Activated T-cell treated with anti-CD3 and anti-CD28 coated beads for 48 hours (primary cell): ENCODE results near the gene NDUFA1.
"Not testable (repeated sequence)": the region's sequence is repeated elsewhere in the genome, so short reads cannot be mapped to it uniquely, and the experiment has no call there.

Experiments used
- DNase-seq: peaks from one replicate; pipeline ENCODE4 v3.0.0-alpha.2; 2020; ENCODE audit warnings: low read depth

Gene NDUFA1

DNA sequence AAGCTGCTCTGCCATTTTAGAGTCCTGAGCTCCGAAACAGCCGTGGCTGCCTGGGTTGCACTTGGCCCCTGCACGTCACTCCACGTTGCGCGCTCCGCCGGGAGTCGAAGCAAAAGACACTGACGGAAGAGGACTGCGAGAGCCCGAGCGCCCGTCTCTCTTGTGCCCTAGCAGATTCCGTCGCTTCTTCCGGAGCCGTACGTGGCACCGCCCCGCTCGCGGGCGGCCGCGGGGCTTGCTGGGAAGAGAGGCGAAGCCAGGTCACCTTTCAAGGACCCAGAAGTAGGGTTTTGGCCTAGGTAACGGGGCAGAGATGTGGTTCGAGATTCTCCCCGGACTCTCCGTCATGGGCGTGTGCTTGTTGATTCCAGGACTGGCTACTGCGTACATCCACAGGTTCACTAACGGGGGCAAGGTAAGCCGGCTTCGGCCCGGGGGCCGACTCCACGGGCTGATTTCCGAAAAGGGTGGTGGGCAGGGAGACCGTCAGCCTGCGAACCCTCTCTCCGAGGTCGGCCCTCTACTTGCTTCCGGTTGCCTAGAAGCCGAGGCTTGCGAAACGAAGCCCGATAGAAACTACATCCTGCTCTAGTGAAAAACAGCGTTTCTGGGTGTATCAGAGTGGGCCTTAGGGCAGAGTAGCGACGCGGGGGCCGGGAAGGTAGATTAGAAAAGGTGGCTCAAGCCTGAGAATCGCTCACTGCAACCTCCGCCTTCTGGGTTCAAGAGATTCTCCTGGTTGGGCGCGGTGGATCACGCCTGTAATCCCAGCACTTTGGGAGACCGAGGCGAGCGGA is at the start of gene NDUFA1, which contains the start of gene RNF113A:
TSS of gene NDUFA1 (plus strand) at position 234 of the 797 bp plus-strand sequence. CDS start at position 314, 80 bp downstream.
TSS of gene RNF113A (minus strand) at position 135 of the 797 bp plus-strand sequence. CDS start at position 15, 120 bp downstream.
- DNase-seq, result peak; percentile 78

DNA sequence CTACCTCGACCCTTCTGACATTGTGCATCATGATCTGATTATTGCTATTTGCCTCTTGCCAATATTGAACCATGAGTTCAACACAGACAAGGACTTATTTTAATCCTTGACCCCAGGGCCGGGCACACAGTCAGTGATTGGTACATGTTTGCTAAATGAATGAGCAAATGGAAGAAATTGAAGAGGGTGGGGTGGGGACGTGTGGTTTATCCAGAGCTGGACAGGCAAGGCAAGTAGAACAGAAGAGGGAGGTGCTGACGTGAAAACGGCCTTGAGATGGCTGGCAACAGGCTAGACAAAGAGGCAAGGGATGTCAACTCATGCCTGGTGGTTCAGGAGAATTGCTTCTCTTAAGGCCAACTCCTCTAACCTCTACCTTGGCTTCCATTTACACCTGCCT is 47.4 kb upstream of the NDUFA1 start:
- not testable (repeated sequence) for DNase-seq

DNA sequence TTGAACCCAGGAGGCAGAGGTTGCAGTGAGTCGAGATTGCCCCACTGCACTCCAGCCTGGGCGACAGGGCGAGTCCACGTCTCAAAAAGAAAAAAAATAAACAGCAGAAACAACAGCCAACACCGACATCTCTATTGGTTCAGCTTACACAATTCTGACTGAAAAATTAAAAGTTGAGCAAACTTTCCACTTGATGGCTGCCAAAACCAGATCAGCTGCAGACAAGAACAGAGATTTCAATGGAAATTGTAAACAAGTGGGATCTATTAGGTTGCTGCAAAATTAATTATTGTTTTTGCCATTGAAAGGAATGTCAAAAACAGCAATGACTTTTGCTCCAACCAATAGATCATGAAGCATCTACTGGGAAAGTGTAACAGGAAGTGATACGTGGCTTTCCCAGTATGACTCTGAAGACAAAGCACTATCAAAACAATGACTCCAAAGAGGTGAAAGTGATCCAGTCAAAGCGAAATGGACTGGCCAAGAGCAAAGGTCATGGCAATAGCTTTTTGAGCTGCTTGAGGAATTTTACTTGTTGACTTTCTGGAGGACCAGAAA is 45.2 kb upstream of the NDUFA1 start:
- DNase-seq, result no peak

DNA sequence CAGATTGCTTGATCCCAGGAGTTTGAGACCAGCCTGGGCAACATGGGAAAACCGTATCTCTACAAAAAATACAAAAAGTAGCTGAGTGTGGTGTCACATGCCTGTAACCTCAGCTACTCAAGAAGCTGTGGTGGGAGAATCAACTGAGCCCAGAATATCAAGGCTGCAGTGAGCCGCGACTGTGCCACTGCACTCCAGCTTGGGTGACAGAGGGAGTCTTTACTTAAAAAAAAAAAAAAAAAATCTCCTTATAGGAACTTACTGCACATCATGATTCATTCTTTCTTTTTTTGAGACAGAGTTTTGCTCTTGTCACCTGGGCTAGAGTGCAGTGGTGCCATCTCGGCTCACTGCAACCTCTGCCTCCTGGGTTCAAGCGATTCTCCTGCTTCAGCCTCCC is 43.2 kb upstream of the NDUFA1 start:
- no peak for DNase-seq

DNA sequence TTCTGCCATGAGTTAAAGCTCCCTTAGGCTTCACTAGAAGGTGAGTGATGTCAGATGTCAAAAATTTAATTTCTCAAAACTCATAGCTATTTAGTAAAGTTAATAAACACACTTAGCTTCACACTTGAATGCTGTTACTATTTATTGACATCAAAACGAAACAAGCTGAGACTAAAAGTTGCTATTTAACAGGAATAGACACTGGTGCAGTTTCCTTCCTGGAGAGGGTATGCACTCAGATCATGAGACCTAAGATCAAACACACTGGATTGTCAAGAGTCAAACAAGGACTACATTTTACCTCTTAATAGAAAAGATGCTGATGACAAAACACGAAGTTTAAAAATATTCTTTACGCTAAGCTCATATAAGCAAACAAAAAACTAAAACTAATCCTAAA is 37.7 kb upstream of the NDUFA1 start:
- DNase-seq, result no peak

DNA sequence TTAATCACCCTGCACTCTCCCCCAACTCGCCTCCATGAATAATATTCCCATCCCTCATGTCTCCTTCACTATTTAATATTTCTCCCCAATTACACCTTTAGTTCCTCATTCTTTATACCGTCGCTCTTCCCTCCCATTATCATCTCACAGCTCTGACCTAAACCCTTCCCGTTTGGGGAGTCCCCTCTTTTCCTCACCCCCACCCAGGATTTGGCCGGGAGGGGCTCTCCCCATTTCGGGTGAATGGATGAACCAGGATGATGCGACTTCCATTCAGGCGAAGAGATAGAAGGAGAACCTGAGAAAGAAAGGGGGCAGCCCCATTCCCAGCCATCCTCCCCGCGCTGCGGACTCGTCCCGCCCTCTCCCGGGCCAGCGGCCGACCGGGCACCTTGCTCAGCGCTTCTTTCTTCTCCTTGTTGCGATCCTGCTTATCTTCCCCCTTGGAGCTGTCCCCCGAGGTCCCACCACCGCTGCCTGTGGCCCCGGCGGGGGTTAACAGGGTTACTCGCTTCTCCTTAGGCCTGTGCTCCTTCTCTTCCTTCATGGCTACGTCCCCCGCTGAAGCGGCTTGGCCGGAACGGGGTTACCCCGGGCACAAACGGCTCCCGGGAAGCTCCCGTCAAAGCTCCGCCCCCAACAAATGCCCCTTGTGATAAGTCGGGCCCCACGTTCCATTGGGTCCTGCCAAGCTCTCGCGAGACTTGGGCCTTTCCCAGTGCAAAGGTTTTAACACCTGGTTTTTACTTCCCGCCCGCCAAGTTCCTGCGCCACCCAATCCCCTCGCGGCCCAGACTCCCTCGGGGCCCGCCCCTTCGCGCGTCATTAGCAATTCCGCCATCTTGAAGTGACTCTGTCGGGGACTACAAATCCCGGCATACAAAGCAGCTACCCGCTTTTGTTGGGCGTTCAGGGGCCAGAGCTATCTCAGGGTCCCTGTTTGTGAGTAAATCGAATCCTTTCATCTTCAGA is 19.0 kb upstream of the NDUFA1 start, which contains the start of gene UPF3B:
TSS of gene UPF3B (minus strand) at position 582 of the 972 bp plus-strand sequence. CDS start at position 547, 35 bp downstream.
- peak; percentile 87 for DNase-seq

DNA sequence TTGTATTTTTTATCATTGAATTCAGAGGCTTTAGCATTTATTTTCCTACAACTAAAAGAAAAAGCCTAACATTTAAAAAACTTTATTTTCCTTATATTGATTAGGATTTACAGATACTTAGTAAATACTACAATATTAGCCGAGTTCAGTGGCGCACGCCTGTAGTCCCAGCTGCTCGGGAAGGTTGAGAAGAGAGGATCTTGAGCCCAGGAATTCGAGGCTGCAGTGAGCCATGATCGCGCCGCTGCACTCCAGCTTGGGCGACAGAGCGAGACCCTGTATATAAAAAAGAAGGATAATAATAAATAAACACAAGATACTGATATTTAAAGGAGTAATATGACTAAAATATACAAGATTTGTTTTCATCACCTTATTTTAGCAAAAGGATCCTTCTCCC is 18.2 kb upstream of the NDUFA1 start:
- no peak for DNase-seq

DNA sequence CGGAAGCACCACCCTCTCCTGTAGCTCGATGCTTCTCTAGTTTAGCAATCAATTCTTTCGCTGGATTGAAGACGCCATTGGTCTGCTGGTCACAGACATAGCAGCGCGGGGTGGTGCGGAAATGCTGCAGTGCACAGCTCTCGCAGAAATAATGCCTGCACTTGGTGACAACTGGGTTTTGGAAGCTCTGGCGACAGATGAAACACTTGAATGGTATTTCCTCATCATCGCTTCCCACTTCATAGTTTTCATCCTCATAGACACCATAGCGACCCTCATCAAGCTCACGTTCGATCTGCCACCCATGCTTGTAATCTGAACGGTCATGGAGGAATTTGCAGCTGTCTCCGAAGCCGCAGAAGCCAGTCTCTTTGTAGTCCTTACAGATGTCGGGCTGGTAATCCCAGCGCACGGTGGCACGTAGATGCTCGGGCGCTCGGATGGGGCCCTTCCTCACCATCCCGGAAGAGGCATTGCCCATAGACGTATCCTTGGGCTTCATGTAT is 953 bp upstream of the NDUFA1 start:
- DNase-seq, result peak; percentile 12

DNA sequence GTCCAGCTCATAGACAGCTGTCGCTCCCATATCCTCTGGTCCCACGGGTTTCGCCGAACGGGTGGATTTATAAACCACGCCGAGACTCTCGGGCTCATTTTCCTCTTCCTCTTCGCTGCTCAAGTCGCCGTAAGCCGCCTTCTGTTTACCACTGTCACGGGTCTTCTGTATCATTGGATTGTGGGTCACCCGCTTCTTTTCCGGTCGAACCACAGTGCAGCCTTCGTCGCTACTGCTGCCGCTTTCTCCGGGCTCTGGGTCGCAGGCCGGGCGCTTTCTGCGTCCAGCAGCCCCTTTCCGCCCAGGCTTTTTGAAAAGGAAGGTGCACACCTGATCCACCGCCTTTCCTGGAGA is 410 bp upstream of the NDUFA1 start:
- no peak for DNase-seq

DNA sequence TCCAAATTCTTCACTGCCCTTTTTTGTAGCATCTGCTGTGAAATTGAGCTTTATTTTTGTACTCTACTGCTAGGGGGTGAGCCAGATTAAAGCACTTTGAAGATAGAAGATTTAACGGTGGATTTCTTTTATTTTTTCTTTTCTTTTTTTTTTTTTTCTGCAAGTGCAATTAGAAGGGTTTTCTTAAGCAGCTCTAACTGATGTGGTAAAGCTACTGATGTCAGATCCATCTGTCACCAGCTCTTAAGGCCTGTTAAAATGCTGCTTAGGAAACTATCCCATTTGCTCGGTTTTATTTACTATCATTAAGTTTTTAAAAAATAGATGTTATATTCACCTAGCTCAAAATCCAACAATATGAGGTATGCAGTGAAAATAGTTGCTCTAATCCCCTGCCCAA is 7.1 kb downstream of the NDUFA1 start:
- DNase-seq, result no peak

DNA sequence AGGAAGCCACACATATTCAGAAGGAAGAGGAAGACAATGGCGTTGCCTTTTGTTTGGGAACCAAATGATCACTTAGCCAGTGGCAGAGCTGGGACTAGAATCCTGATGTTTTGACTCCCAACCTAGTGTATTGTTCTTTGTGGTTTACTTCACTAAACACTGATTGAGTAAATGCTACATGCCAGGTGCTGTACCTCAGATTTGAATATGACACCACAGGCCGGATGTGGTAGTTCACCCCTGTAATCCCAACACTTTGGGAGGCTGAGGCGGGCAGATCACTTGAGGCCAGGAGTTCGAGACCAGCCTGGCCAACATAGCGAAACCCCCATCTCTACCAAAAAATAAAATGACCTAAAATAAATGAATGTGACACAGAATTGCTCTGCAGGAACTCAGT is 8.4 kb downstream of the NDUFA1 start:
- no peak for DNase-seq

DNA sequence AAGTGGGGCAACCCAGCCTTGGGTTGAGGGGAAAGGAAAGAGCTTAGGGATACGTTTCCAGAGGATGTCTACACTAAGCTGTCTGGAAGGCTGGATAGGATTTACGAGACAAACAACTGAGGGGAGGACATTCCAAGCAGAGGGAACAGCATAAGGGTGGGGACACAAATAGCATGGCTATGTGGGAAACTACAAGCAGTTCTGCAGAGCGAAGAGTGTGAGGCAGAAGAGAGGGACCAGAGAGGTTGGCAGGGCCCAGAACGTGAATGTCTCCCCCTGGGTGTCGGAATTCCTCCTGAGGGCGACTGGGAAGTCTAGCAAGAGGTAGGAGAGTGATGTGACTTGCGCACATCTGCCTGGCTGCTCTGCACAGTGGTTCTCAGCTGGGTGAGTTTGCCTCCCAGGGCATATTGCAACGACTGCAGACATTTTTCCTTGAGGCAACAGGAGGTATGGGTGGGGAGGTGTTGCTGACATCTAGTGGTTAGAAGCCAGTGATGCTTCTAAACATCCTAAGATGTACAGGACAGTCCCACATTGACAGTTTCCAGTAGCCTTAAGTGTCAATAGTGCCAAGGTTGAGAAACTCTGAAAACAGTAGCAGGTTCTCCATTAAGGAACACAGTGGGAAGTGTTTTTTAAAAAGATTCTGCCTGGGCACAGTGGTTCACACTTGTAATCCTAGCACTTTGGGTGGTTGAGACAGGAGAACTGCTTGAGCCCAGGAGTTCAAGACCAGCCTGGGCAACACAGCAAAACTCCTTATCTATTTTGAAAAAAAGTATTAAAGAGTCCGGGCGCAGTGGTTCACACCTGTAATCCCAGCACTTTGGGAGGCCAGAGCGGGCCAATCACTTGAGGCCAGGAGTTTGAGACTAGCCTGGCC is 9.2 kb downstream of the NDUFA1 start:
- DNase-seq, result no peak

DNA sequence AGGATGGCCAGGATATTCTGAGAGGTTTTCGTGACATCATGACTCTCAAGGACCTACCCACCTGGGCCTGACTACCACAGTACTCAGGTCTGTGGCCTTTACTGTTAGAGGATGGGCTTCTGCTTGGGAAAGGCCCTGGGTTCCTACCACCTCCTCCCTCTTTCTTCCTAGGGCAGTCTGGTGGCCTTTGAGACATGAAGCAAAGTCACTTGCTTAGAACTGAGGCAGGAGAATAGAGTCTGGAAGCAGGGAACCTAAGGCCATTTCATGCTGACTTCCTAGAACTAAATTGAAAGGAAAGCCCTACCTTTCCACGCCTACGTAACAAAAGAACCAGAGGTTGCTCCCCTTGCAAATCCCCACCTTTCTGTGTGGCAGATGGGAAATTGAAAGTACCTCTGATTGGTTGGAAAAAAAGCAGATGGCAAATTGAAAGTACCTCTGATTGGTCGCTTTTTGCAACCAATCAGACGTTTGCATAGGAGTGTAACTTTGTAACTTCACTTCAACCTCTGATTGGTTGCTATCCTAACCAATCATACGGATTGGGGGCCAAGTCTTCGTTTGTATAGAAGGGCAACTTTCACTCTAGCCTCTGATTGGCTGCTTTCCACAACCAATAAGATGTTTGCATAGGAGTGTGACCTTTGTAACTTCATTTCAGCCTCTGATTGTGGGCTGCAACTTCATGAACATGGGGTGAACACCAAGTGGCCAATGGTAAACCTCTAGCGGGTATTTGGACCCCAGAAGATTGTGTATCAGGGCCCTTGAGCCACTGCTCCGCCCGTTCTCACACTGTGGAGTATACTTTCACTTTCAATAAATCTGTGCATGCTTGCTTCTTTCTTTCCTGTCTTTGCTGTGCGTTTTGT is 14.2 kb downstream of the NDUFA1 start:
- DNase-seq, result no peak

DNA sequence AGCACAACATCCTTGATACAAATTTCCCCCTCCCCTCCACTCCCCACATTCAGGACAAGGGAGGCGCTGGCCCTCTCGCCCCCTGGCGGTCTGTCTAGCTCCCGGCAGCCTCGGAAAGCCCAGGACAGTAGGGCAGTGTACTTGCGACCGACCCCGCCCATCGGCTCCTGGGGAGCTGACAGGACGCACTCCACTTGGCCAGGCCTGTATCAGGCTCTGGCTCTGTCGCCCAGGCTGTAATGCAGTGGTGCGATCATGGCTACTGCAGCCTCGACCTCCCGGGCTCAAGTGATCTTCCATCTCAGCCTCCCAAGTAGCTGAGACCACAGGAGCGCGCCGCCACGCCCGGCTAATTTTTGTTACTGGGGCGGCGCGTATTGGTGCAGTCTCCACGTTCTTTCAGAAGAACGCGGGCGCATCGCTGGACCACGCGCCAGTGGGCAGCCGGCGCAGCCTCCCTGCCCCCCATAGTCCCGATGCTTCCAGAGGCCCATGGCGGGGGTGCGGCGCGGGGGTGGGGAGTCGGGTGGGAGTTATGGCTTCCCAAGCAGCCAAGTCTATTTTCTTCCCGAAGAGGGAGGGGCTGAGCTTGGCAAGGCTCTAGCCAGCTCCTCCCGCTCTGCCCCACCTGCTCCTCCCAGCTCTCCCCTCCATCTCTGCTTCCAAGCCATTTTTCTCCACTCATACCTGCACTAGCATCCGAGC is 16.2 kb downstream of the NDUFA1 start:
- peak; percentile 56 for DNase-seq

DNA sequence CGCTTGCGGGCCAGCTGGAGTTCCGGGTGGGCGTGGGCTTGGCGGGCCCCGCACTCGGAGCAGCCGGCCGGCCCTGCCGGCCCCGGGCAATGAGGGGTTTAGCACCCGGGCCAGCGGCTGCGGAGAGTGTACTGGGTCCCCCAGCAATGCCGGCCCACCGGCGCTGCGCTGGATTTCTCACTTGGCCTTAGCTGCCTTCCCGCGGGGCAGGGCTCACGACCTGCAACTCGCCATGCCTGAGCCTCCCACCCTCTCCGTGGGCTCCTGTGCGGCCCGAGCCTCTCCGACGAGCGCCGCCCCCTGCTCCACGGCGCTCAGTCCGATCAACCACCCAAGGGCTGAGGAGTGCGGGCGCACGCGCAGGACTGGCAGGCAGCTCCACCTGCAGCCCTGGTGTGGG is 19.0 kb downstream of the NDUFA1 start:
- DNase-seq, result not testable (repeated sequence)

DNA sequence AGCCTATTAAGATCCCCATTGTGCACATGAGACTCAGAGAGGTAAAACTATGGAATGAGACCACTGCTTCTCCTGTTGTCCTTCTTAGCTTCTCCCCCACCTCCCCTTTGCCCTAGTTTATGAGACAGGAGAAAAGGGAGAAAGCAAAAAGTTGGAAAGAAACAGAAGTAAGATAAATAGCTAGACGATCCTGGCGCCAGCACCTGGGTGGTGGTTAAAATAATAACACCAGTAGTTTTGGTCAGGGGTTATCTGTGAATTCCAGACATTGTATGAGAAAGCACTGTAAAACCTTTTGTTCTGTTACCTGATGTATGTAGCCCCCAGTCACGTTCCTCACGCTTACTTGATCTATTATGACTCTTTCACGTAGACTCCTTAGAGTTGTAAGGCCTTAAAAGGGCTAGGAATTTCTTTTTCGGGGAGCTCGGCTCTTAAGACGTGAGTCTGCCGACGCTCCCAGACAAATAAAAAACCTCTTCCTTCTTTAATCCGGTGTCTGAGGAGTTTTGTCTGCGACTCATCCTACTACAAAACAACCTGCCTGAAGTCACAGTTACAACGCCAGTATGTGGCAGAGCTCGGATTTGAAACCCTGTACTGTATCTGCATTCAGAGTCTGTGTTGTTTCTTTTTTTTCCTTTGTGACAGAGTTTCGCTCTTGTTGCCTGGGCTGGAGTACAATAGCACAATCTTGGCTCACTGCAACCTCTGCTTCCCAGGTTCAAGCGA is 20.5 kb downstream of the NDUFA1 start:
- not testable (repeated sequence) for DNase-seq

DNA sequence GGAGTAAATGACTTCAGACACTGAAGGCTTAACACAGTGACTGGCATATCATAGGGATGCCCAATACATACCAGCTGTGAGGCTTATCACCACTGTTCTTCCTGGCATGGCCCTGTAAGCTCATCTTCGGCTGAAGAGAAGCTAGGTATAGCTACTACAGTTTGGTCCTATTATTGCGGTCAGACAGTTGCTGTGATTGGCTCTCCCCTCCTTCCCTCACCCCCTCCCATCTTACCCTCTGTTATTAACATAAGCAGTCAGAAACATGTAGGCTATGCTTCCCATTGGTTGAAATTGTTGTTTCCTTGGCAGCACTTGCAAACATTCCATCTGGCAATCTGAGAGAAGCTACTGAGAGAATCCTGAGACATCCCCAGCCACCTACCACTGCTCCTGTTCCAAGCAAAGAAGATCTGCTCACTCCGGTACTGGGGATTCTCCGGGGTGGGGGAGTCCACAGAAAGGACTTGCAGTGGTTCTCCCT is 24.3 kb downstream of the NDUFA1 start, which contains the start of gene AKAP14:
TSS of gene AKAP14 (plus strand) at position 51 of the 484 bp plus-strand sequence. CDS start 7,331 bp downstream, outside the sequence.
- DNase-seq, result no peak

DNA sequence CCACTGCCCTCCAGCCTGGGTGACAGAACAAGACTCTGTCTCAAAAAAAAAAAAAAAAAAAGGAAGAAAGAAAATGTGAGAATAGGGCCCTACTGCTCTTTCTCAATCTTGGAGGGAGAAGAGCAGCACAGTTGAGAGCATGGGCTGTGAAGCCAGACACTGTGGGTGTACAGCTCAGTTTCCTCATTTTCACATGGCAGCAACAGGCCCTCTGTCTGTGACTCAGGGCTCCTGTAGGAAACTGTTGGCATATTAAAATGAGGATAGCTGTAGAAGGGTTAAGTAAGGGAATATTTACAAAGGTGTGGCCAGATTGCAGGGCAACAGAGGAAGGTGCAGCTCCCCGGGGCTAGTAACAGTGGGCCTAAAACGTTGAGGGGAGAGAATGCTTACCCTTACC is 27.5 kb downstream of the NDUFA1 start:
- DNase-seq, result no peak
